DOHH2 (cell line): Measurements from ENCODE around the gene CTPS2.

Experiments used
- H3F3A ChIP-seq: fragments of 200-600 bp; sonication (generic), shearing (Covaris generic); 2 replicates; pipeline ENCODE4 v1.6.0; 2016; ENCODE audit warnings: antibody characterized with exemption, mild to moderate bottlenecking; ENCODE audit not compliant: control insufficient read depth, insufficient read depth
- H3K27ac ChIP-seq: fragments of 200-600 bp; sonication (generic); 2 replicates; pipeline ENCODE4 v1.5.1; 2014; ENCODE audit warnings: low read depth, mild to moderate bottlenecking, low read length, moderate library complexity
- H3K27me3 ChIP-seq: fragments of 200-600 bp; sonication (generic); 2 replicates; pipeline ENCODE4 v1.6.1; 2014; ENCODE audit warnings: mild to moderate bottlenecking, low read length, mixed read lengths; ENCODE audit not compliant: control insufficient read depth
- H3K36me3 ChIP-seq: fragments of 200-600 bp; sonication (generic); 2 replicates; pipeline ENCODE4 v1.6.1; 2014; ENCODE audit warnings: mild to moderate bottlenecking, low read length, moderate library complexity, mixed read lengths; ENCODE audit not compliant: control insufficient read depth
- H3K4me1 ChIP-seq: fragments of 200-600 bp; sonication (generic); 2 replicates; pipeline ENCODE4 v1.6.1; 2014; ENCODE audit warnings: mild to moderate bottlenecking, low read length, mixed read lengths; ENCODE audit not compliant: control insufficient read depth
- H3K4me2 ChIP-seq: fragments of 200-600 bp; sonication (generic); 2 replicates; pipeline ENCODE4 v1.6.0; 2014; ENCODE audit warnings: mild to moderate bottlenecking, low read length, moderate library complexity
- H3K4me3 ChIP-seq: fragments of 200-600 bp; sonication (generic); 2 replicates; pipeline ENCODE4 v1.5.1; 2014; ENCODE audit warnings: mild to moderate bottlenecking, low read length, mixed read lengths
- H3K79me2 ChIP-seq: fragments of 200-600 bp; sonication (generic); 2 replicates; pipeline ENCODE4 v1.6.1; 2014; ENCODE audit warnings: mild to moderate bottlenecking, low read length, mixed read lengths; ENCODE audit not compliant: control insufficient read depth
- H3K9me2 ChIP-seq: fragments of 200-600 bp; sonication (generic); replicated peaks from 2 replicates; pipeline ENCODE4 v1.6.1; 2014; ENCODE audit warnings: mild to moderate bottlenecking, low read length, mixed read lengths; ENCODE audit not compliant: control insufficient read depth
- H3K9me3 ChIP-seq: fragments of 200-600 bp; sonication (generic); 2 replicates; pipeline ENCODE4 v1.6.1; 2014; ENCODE audit warnings: antibody characterized with exemption, low read length, mixed read lengths; ENCODE audit not compliant: control insufficient read depth, insufficient read depth
- H4K20me1 ChIP-seq: fragments of 200-600 bp; sonication (generic); 2 replicates; pipeline ENCODE4 v1.6.0; 2014; ENCODE audit warnings: low read depth, mild to moderate bottlenecking, antibody characterized with exemption, low read length, moderate library complexity; ENCODE audit not compliant: control insufficient read depth, insufficient read depth
- CTCF ChIP-seq: fragments of 200-600 bp; sonication (generic); IDR thresholded peaks from one replicate; pipeline ENCODE4 v1.5.1; 2014; ENCODE audit warnings: antibody characterized with exemption, mild to moderate bottlenecking, low read depth, low read length; ENCODE audit not compliant: poor library complexity, severe bottlenecking
- EZH2phosphoT487 ChIP-seq: fragments of 200-600 bp; sonication (generic); IDR thresholded peaks from 2 replicates; pipeline ENCODE4 v1.6.1; 2017; ENCODE audit warnings: borderline replicate concordance, mild to moderate bottlenecking, antibody characterized with exemption, low read length, moderate library complexity, mixed read lengths

The CTPS2 gene

GRCh38 chrX:16559206-16559619 is 153.3 kb downstream of the CTPS2 start:
- Histone ChIP-seq H3F3A (no peaks in the 10 kb centered on the region), H3K36me3 (no peaks in the 10 kb centered on the region), H3K4me1 (no peaks in the 10 kb centered on the region), H3K27me3 (no peaks in the 10 kb centered on the region), H3K9me2 (no peaks in the 10 kb centered on the region), H3K9me3 (no peaks in the 10 kb centered on the region), H3K4me2 (no peak overlapping the region), H3K79me2 (no peaks in the 10 kb centered on the region), H3K4me3 (no peak overlapping the region), H4K20me1 (no peaks in the 10 kb centered on the region), H3K27ac (no peak overlapping the region)
- TF ChIP-seq EZH2phosphoT487 = no peak
- no peak for TF ChIP-seq CTCF

GRCh38 chrX:16558489-16558888 is 154.0 kb downstream of the CTPS2 start:
- Histone ChIP-seq H3K4me2 (no peak overlapping the region), H3F3A (no peaks in the 10 kb centered on the region), H3K27ac (no peak overlapping the region), H3K4me3 (no peak overlapping the region), H3K9me3 (no peaks in the 10 kb centered on the region), H3K27me3 (no peaks in the 10 kb centered on the region), H3K9me2 (no peaks in the 10 kb centered on the region), H3K79me2 (no peaks in the 10 kb centered on the region), H4K20me1 (no peaks in the 10 kb centered on the region), H3K36me3 (no peaks in the 10 kb centered on the region), H3K4me1 (no peaks in the 10 kb centered on the region)
- TF ChIP-seq CTCF (no peak), EZH2phosphoT487 (no peak)

GRCh38 chrX:16552546-16552945 is 159.9 kb downstream of the CTPS2 start:
- no peaks in the 10 kb centered on the region for H3K9me3 ChIP-seq
- H4K20me1 ChIP-seq = no peaks in the 10 kb centered on the region
- no peak for TF ChIP-seq EZH2phosphoT487
- TF ChIP-seq CTCF = no peak
- no peaks in the 10 kb centered on the region for H3K36me3 ChIP-seq
- H3K4me1 ChIP-seq = no peaks in the 10 kb centered on the region
- no peaks in the 10 kb centered on the region for H3K79me2 ChIP-seq
- no peak overlapping the region for H3K4me2 ChIP-seq
- no peaks in the 10 kb centered on the region for H3K27me3 ChIP-seq
- no peaks in the 10 kb centered on the region for H3F3A ChIP-seq
- no peak overlapping the region for H3K4me3 ChIP-seq
- H3K27ac ChIP-seq = no peak overlapping the region
- no peaks in the 10 kb centered on the region for H3K9me2 ChIP-seq

GRCh38 chrX:16547644-16548043 is 164.8 kb downstream of the CTPS2 start:
- no peaks in the 10 kb centered on the region for H3K9me2 ChIP-seq
- H3K4me2 ChIP-seq = no peak overlapping the region
- no peaks in the 10 kb centered on the region for H3K4me1 ChIP-seq
- no peaks in the 10 kb centered on the region for H3K9me3 ChIP-seq
- H4K20me1 ChIP-seq = no peaks in the 10 kb centered on the region
- no peaks in the 10 kb centered on the region for H3F3A ChIP-seq
- H3K27ac ChIP-seq = no peak overlapping the region
- no peaks in the 10 kb centered on the region for H3K36me3 ChIP-seq
- no peaks in the 10 kb centered on the region for H3K79me2 ChIP-seq
- no peaks in the 10 kb centered on the region for H3K27me3 ChIP-seq
- TF ChIP-seq CTCF (no peak), EZH2phosphoT487 (no peak)
- H3K4me3 ChIP-seq = no peak overlapping the region
